ENCODE measurements around the gene DLK1.

DNA sequence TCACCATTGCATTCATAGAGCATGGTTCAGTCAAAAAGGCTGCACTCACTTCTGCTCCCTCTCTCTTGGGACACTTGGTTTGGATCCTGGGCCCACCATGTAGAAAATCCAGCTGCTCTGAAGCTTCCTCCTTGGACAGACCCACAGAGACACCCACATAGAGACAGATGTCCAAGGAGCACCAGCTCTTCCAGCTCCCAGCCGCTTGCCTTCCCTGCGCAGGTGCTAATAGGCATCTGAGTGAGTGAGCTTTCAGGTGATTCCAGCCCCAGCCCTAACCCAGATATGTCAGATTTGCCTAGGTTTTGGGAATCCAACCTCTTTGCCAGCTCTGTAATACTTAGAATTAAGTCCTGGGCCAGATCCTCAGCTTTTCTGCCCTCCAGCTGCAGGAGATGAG, 38.6 kb downstream of the DLK1 start:
- TF ChIP-seq FOXM1 (IDR thresholded peaks at IDR 0.05; ENCODE audit: borderline replicate concordance, low read depth) (no peak), EGR1 (IDR thresholded peaks at IDR 0.05) (no peak), YY1 (IDR thresholded peaks at IDR 0.05; ENCODE audit: low read depth) (no peak), EP300 (IDR thresholded peaks at IDR 0.05; ENCODE audit: borderline replicate concordance) (no peak), RAD21 (IDR thresholded peaks at IDR 0.05; ENCODE audit: low read depth) (no peak), ZBTB7A (IDR thresholded peaks at IDR 0.05; ENCODE audit: low read depth) (no peak), NFIC (IDR thresholded peaks at IDR 0.05) (no peak), TCF12 (IDR thresholded peaks at IDR 0.05; ENCODE audit: low read depth) (no peak), CREB1 (IDR thresholded peaks at IDR 0.05; ENCODE audit: low read depth) (no peak), TAF1 (IDR thresholded peaks at IDR 0.05; ENCODE audit: low read depth) (no peak), CEBPB (IDR thresholded peaks at IDR 0.05) (no peak)
- TF ChIP-seq, protein P1, sequence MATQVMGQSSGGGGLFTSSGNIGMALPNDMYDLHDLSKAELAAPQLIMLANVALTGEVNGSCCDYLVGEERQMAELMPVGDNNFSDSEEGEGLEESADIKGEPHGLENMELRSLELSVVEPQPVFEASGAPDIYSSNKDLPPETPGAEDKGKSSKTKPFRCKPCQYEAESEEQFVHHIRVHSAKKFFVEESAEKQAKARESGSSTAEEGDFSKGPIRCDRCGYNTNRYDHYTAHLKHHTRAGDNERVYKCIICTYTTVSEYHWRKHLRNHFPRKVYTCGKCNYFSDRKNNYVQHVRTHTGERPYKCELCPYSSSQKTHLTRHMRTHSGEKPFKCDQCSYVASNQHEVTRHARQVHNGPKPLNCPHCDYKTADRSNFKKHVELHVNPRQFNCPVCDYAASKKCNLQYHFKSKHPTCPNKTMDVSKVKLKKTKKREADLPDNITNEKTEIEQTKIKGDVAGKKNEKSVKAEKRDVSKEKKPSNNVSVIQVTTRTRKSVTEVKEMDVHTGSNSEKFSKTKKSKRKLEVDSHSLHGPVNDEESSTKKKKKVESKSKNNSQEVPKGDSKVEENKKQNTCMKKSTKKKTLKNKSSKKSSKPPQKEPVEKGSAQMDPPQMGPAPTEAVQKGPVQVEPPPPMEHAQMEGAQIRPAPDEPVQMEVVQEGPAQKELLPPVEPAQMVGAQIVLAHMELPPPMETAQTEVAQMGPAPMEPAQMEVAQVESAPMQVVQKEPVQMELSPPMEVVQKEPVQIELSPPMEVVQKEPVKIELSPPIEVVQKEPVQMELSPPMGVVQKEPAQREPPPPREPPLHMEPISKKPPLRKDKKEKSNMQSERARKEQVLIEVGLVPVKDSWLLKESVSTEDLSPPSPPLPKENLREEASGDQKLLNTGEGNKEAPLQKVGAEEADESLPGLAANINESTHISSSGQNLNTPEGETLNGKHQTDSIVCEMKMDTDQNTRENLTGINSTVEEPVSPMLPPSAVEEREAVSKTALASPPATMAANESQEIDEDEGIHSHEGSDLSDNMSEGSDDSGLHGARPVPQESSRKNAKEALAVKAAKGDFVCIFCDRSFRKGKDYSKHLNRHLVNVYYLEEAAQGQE (IDR thresholded peaks at IDR 0.05; ENCODE audit: low read depth), result no peak
- TF ChIP-seq, protein P2, sequence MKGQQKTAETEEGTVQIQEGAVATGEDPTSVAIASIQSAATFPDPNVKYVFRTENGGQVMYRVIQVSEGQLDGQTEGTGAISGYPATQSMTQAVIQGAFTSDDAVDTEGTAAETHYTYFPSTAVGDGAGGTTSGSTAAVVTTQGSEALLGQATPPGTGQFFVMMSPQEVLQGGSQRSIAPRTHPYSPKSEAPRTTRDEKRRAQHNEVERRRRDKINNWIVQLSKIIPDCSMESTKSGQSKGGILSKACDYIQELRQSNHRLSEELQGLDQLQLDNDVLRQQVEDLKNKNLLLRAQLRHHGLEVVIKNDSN (IDR thresholded peaks at IDR 0.05), result no peak
- TF ChIP-seq, protein P3, sequence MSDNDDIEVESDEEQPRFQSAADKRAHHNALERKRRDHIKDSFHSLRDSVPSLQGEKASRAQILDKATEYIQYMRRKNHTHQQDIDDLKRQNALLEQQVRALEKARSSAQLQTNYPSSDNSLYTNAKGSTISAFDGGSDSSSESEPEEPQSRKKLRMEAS (IDR thresholded peaks at IDR 0.05), result no peak
